HUES6 (cell line): Measurements from ENCODE around the gene HERC6.

Experiments used
- H3K27ac ChIP-seq: 2 replicates; pipeline ENCODE4 v1.7.0; 2013; ENCODE audit warnings: low read depth, mild to moderate bottlenecking, low read length, inconsistent platforms
- H3K27me3 ChIP-seq: 2 replicates; pipeline ENCODE4 v1.6.1; 2013; ENCODE audit warnings: low read length; ENCODE audit not compliant: control insufficient read depth, insufficient read depth
- H3K36me3 ChIP-seq: 2 replicates; pipeline ENCODE4 v1.6.1; 2013; ENCODE audit warnings: low read length; ENCODE audit not compliant: control insufficient read depth, insufficient read depth
- H3K4me1 ChIP-seq: 2 replicates; pipeline ENCODE4 v1.6.1; 2013; ENCODE audit warnings: low read length; ENCODE audit not compliant: control insufficient read depth, insufficient read depth
- H3K4me3 ChIP-seq: 2 replicates; pipeline ENCODE4 v1.5.1; 2013; ENCODE audit warnings: low read depth, low read length
- H3K9ac ChIP-seq: one replicate; pipeline ENCODE4 v1.6.1; 2013; ENCODE audit warnings: mild to moderate bottlenecking, low read length
- H3K9me3 ChIP-seq: 2 replicates; pipeline ENCODE4 v1.6.1; 2013; ENCODE audit warnings: low read depth, low read length; ENCODE audit not compliant: control insufficient read depth, insufficient read depth

Gene HERC6

GRCh38 chr4:88465653-88466192 is 87.1 kb downstream of the HERC6 start:
- Histone ChIP-seq H3K4me3 (no peak overlapping the region), H3K27ac (no peak overlapping the region), H3K9me3 (no peaks in the 10 kb centered on the region), H3K36me3 (peaks cover 38% of the 10 kb centered on the region), H3K27me3 (no peaks in the 10 kb centered on the region), H3K4me1 (0 out of 2 replicates have a peak, but pooled peaks cover 3% of the 10 kb centered on the region), H3K9ac (no peak overlapping the region)

- Histone ChIP-seq H3K4me1 (0 out of 2 replicates have a peak, but pooled peaks cover 3% of the 10 kb centered on the region), H3K36me3 (peaks cover 32% of the 10 kb centered on the region), H3K27me3 (no peaks in the 10 kb centered on the region), H3K9me3 (no peaks in the 10 kb centered on the region), H3K9ac (no peak overlapping the region), H3K4me3 (no peak overlapping the region), H3K27ac (no peak overlapping the region)
These were observed 88.7 kb downstream of the HERC6 start for GRCh38 chr4:88467392-88467791.

GRCh38 chr4:88477229-88477860 is 98.7 kb downstream of the HERC6 start:
- no peaks in the 10 kb centered on the region for H3K9me3 ChIP-seq
- H3K4me1 ChIP-seq: no peaks in the 10 kb centered on the region
- peaks cover 8% of the 10 kb centered on the region for H3K36me3 ChIP-seq
- no peak overlapping the region for H3K9ac ChIP-seq
- no peaks in the 10 kb centered on the region for H3K27me3 ChIP-seq
- no peak overlapping the region for H3K4me3 ChIP-seq
- no peak overlapping the region for H3K27ac ChIP-seq

- H3K36me3 ChIP-seq: 0 out of 2 replicates have a peak, but pooled peaks cover 5% of the 10 kb centered on the region
- no peaks in the 10 kb centered on the region for H3K27me3 ChIP-seq
- H3K4me3 ChIP-seq: no peak overlapping the region
- no peak overlapping the region for H3K27ac ChIP-seq
- no peak overlapping the region for H3K9ac ChIP-seq
- H3K9me3 ChIP-seq: no peaks in the 10 kb centered on the region
- H3K4me1 ChIP-seq: no peaks in the 10 kb centered on the region
These were observed 99.6 kb downstream of the HERC6 start for GRCh38 chr4:88478247-88478646.

GRCh38 chr4:88481537-88481936 is 102.9 kb downstream of the HERC6 start:
- Histone ChIP-seq H3K27me3 (no peaks in the 10 kb centered on the region), H3K9me3 (no peaks in the 10 kb centered on the region), H3K4me3 (no peak overlapping the region), H3K4me1 (no peaks in the 10 kb centered on the region), H3K9ac (no peak overlapping the region), H3K27ac (no peak overlapping the region), H3K36me3 (no peaks in the 10 kb centered on the region)

- Histone ChIP-seq H3K9me3 (no peaks in the 10 kb centered on the region), H3K4me1 (no peaks in the 10 kb centered on the region), H3K4me3 (no peak overlapping the region), H3K36me3 (peaks cover 14% of the 10 kb centered on the region), H3K9ac (no peak overlapping the region), H3K27ac (no peak overlapping the region), H3K27me3 (no peaks in the 10 kb centered on the region)
These were observed 110.6 kb downstream of the HERC6 start for GRCh38 chr4:88489100-88489761.
